Measurements from ENCODE around the gene FOSL1.
"Not testable (repeated sequence)": the region's sequence is repeated elsewhere in the genome, so short reads cannot be mapped to it uniquely, and the experiment has no call there.

Gene FOSL1

DNA sequence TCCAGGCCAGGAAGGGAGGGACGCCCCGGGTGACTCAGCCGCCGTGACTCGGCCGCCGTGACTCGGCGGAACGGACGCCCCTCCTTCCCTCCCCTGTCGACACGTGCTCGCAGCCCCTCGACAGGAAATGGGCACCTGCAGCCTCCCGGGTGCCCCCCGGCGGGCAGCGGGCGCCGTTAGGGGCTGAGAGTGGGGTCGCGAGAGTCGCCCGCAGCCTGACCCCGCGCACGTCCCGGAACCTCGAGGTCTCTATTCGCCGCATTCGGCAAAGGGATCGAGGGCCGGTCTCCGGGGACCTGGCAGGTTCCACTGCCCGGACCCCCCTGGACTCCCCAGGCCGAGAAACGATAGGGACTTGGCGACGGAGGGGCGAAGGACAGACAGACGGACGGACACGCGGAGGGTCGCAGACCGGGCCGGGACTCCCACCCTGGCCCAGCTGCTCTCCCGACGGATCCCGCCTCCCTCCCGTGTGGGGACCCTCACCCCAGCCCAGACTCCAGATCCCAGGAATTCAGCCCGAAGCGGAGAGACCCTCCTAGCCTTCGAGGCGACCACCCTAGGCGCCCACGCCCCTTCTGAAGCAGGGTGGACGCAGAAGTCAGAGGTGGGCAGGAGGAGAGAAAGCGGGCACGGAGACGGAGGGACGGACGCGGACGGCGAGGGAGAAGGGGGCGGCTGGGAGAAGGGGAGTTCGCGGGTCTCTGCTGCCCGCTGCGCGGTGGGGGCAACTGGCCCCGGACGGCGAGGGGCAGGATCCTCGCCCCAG is 648 bp downstream of the FOSL1 start:
- Histone ChIP-seq H3K4me1 (ENCODE audit: control insufficient read depth in 5 of 5, insufficient read depth in 5 of 5, low read length in 5 of 5) (peaks cover 0 to 21% (median 14%) of the 10 kb centered on the region in 5 donors), H3K27ac (ENCODE audit: low read depth, low read length) (peak overlapping the region; percentile 30), H3K36me3 (ENCODE audit: control insufficient read depth in 5 of 5, insufficient read depth in 5 of 5, low read length in 5 of 5) (no peaks in the 10 kb centered on the region), H3K9ac (ENCODE audit: low read length in 5 of 5) (peak overlapping the region in 4 of 5 donors; percentile 36 to 87 (median 82)), H3K27me3 (ENCODE audit: control insufficient read depth in 5 of 5, insufficient read depth in 4 of 5, low read length in 5 of 5) (peaks cover 0 to 2% (median 0%) of the 10 kb centered on the region in 5 donors), H3K4me3 (ENCODE audit: low read depth in 1 of 5, low read length in 5 of 5) (peak overlapping the region; percentile 40 to 82 (median 79)), H3K9me3 (ENCODE audit: control insufficient read depth in 5 of 5, low read length in 5 of 5) (no peaks in the 10 kb centered on the region)

- no peaks in the 10 kb centered on the region for H3K36me3 ChIP-seq (ENCODE audit: control insufficient read depth in 5 of 5, insufficient read depth in 5 of 5, low read length in 5 of 5)
- peak overlapping the region; percentile 30 for H3K27ac ChIP-seq (ENCODE audit: low read depth, low read length)
- H3K9ac ChIP-seq (ENCODE audit: low read length in 5 of 5): peak overlapping the region in 3 of 5 donors; percentile 42 to 84 (median 62)
- H3K27me3 ChIP-seq (ENCODE audit: control insufficient read depth in 5 of 5, insufficient read depth in 4 of 5, low read length in 5 of 5): peaks cover 0 to 2% (median 0%) of the 10 kb centered on the region in 5 donors
- H3K9me3 ChIP-seq (ENCODE audit: control insufficient read depth in 5 of 5, low read length in 5 of 5): no peaks in the 10 kb centered on the region
- peak overlapping the region; percentile 40 to 82 (median 79) for H3K4me3 ChIP-seq (ENCODE audit: low read depth in 1 of 5, low read length in 5 of 5)
- H3K4me1 ChIP-seq (ENCODE audit: control insufficient read depth in 5 of 5, insufficient read depth in 5 of 5, low read length in 5 of 5): peaks cover 1 to 27% (median 19%) of the 10 kb centered on the region in 5 donors
Observed at GRCh38 chr11:65898656-65899355, 1.4 kb downstream of the FOSL1 start.

DNA sequence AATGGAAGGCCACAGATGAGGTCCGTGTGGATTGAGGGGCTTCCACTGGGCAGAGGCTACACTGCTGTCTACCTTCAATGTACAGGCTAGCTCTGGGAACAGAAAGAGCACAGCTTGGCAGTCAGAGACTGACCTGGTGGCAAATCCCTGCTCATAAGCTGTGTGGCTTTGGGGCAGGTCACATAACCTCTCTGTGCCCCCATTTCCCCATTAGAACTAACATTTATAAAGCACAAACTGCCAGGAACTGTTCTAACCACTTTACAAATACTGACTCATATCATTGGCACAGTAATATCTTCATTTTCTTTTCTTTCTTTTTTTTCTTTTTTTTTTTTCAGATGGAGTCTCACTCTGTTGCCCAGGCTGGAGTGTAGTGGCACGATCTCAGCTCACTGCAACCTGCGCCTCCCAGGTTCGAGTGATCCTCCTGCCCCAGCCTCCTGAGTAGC is 3.1 kb downstream of the FOSL1 start:
- peaks cover 4 to 44% (median 35%) of the 10 kb centered on the region in 5 donors for H3K4me1 ChIP-seq (ENCODE audit: control insufficient read depth in 5 of 5, insufficient read depth in 5 of 5, low read length in 5 of 5)
- peaks cover 0 to 2% (median 0%) of the 10 kb centered on the region in 5 donors for H3K27me3 ChIP-seq (ENCODE audit: control insufficient read depth in 5 of 5, insufficient read depth in 4 of 5, low read length in 5 of 5)
- no peak overlapping the region for H3K27ac ChIP-seq (ENCODE audit: low read depth, low read length)
- H3K36me3 ChIP-seq (ENCODE audit: control insufficient read depth in 5 of 5, insufficient read depth in 5 of 5, low read length in 5 of 5): no peaks in the 10 kb centered on the region
- H3K9ac ChIP-seq (ENCODE audit: low read length in 5 of 5): no peak overlapping the region
- no peaks in the 10 kb centered on the region for H3K9me3 ChIP-seq (ENCODE audit: control insufficient read depth in 5 of 5, low read length in 5 of 5)
- no peak overlapping the region for H3K4me3 ChIP-seq (ENCODE audit: low read depth in 1 of 5, low read length in 5 of 5)

DNA sequence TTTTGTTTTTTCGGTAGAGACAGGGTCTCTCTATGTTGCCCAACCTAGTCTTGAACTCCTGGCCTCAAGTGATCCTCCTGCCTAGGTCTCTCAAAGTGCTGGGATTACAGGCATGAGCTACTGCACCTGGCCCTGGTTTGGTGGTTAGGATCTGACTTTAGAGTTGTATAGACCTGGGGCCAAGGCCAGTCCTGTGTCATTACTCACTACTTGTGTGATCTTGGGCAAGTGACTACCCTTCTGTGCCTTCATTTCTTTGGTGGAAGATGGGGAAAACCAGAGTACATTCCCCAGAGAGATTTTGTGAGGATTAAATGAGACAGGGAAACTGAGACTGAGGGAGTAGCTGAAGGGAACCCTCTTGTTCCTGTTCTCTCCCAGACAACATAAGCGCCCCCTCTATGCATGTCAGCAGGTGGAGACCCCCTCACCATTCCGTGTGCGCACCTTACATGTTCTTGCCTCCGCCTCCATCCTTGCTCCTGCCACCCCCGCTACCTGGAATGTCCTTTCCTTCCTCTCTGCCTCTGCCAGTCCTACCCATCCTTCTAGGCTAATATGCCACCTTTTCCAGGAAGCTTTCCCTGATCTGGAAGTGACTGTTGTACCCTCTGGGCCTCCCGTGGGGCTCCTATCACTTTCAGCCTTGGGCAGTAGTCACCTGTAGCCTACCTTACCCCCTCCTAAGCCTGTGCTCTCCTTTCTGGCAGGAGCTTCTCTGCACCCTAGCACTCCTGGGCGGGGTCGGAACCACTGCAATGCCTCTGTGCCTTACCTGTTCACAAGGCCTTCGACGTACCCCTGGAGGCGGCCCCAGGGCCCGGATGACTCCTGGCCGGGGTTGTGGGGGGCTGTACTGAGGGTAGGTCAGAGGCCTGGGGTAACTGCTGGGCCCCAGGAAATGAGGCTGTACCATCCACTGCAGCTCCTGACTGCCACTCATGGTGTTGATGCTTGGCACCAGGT is 3.9 kb downstream of the FOSL1 start:
- H3K36me3 ChIP-seq (ENCODE audit: control insufficient read depth in 5 of 5, insufficient read depth in 5 of 5, low read length in 5 of 5): no peaks in the 10 kb centered on the region
- no peak overlapping the region for H3K27ac ChIP-seq (ENCODE audit: low read depth, low read length)
- H3K27me3 ChIP-seq (ENCODE audit: control insufficient read depth in 5 of 5, insufficient read depth in 4 of 5, low read length in 5 of 5): peaks cover 0 to 2% (median 0%) of the 10 kb centered on the region in 5 donors
- H3K9me3 ChIP-seq (ENCODE audit: control insufficient read depth in 5 of 5, low read length in 5 of 5): no peaks in the 10 kb centered on the region
- no peak overlapping the region for H3K9ac ChIP-seq (ENCODE audit: low read length in 5 of 5)
- peaks cover 4 to 51% (median 42%) of the 10 kb centered on the region in 5 donors for H3K4me1 ChIP-seq (ENCODE audit: control insufficient read depth in 5 of 5, insufficient read depth in 5 of 5, low read length in 5 of 5)
- H3K4me3 ChIP-seq (ENCODE audit: low read depth in 1 of 5, low read length in 5 of 5): no peak overlapping the region

- Histone ChIP-seq H3K4me1 (ENCODE audit: control insufficient read depth in 5 of 5, insufficient read depth in 5 of 5, low read length in 5 of 5) (peaks cover 4 to 55% (median 48%) of the 10 kb centered on the region in 5 donors), H3K27me3 (ENCODE audit: control insufficient read depth in 5 of 5, insufficient read depth in 4 of 5, low read length in 5 of 5) (peaks cover 0 to 2% (median 0%) of the 10 kb centered on the region in 5 donors), H3K36me3 (ENCODE audit: control insufficient read depth in 5 of 5, insufficient read depth in 5 of 5, low read length in 5 of 5) (no peaks in the 10 kb centered on the region), H3K9me3 (ENCODE audit: control insufficient read depth in 5 of 5, low read length in 5 of 5) (no peaks in the 10 kb centered on the region), H3K4me3 (ENCODE audit: low read depth in 1 of 5, low read length in 5 of 5) (no peak overlapping the region), H3K9ac (ENCODE audit: low read length in 5 of 5) (no peak overlapping the region), H3K27ac (ENCODE audit: low read depth, low read length) (no peak overlapping the region)
Observed at GRCh38 chr11:65895482-65895981, 4.7 kb downstream of the FOSL1 start.

DNA sequence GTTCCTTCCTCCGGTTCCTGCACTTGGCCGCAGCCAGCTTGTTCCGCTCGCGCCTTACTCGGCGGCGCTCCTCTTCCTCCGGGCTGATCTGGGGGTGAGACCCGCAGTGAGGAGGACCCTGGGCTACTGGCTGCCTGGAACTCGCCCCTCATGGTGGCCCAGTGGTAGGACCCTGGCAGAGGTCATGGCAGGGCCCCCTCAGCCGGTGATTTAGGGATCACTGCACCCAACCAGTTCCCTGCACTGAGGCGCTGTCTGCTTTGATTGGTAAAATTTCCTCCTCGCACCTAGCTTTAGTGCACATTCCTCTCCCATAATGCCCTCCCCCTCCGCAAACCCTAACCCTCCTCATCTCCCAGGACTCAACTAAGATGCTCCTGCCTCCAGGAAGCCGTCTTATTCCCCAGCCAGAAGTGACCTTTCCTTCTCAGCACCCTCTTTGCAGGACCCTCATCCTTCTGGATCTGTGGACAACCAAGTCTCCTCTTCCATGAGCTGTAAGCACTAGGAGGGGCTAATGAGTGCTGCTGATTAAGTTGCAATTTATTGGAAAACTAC is 6.1 kb downstream of the FOSL1 start:
- peak overlapping the region in 4 of 5 donors; percentile 33 to 78 (median 58) for H3K4me3 ChIP-seq (ENCODE audit: low read depth in 1 of 5, low read length in 5 of 5)
- H3K9ac ChIP-seq (ENCODE audit: low read length in 5 of 5): peak overlapping the region in 4 of 5 donors; percentile 2 to 68 (median 28)
- peaks cover 0 to 2% (median 0%) of the 10 kb centered on the region in 5 donors for H3K27me3 ChIP-seq (ENCODE audit: control insufficient read depth in 5 of 5, insufficient read depth in 4 of 5, low read length in 5 of 5)
- H3K9me3 ChIP-seq (ENCODE audit: control insufficient read depth in 5 of 5, low read length in 5 of 5): no peaks in the 10 kb centered on the region
- H3K27ac ChIP-seq (ENCODE audit: low read depth, low read length): peak overlapping the region; percentile 99
- no peaks in the 10 kb centered on the region for H3K36me3 ChIP-seq (ENCODE audit: control insufficient read depth in 5 of 5, insufficient read depth in 5 of 5, low read length in 5 of 5)
- H3K4me1 ChIP-seq (ENCODE audit: control insufficient read depth in 5 of 5, insufficient read depth in 5 of 5, low read length in 5 of 5): peaks cover 8 to 56% (median 52%) of the 10 kb centered on the region in 5 donors

DNA sequence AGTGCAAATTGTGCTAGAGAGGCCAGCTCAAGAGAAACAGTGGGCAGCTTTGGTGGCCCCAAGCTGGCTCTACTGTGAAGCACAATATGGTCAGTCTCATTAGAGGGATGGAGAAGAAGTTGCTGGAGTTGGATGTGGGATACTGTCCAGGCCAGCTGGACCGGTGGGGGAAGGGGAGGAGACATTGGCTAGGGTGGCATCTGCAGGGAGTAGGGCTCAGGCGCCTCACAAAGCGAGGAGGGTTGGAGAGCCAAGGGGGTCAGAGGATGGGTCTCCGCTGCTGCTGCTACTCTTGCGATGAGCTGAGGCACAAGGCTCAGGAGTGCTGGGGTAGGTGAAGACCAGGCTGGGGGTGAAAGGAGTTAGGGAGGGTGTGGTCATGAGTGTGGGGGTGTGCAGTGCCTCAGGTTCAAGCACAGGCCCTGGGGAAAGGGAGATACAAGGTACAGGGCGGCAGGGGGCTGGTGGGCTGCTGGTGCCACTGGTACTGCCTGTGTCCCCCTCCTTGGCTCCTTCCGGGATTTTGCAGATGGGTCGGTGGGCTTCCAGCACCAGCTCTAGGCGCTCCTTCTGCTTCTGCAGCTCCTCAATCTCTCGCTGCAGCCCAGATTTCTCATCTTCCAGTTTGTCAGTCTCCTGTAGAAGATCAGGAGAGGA is 7.4 kb downstream of the FOSL1 start:
- Histone ChIP-seq H3K4me3 (ENCODE audit: low read depth in 1 of 5, low read length in 5 of 5) (peak overlapping the region in 4 of 5 donors; percentile 44 to 88 (median 75)), H3K4me1 (ENCODE audit: control insufficient read depth in 5 of 5, insufficient read depth in 5 of 5, low read length in 5 of 5) (peaks cover 8 to 61% (median 56%) of the 10 kb centered on the region in 5 donors), H3K27me3 (ENCODE audit: control insufficient read depth in 5 of 5, insufficient read depth in 4 of 5, low read length in 5 of 5) (no peaks in the 10 kb centered on the region), H3K9me3 (ENCODE audit: control insufficient read depth in 5 of 5, low read length in 5 of 5) (no peaks in the 10 kb centered on the region), H3K27ac (ENCODE audit: low read depth, low read length) (peak overlapping the region; percentile 99), H3K9ac (ENCODE audit: low read length in 5 of 5) (no peak overlapping the region), H3K36me3 (ENCODE audit: control insufficient read depth in 5 of 5, insufficient read depth in 5 of 5, low read length in 5 of 5) (no peaks in the 10 kb centered on the region)

DNA sequence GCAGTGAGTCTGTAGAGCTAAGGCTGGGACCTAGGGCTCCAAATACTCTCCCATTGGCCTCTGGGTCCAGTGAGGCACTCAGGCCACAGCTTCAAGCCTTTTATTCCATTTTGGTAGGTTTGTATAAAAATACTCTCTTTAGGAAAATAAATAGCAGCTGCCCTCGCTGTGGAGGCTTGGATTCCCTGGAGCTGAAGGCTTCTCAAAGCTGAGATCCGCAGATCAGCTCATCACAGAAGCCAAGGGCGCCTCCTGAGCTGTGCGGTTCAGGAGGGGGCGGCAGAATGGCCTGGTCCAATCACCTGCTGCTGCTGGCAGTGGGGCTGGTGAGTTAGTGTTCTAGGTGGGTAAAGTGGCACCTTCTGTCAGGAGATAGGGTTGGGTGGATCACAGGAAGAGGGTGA is 8.0 kb downstream of the FOSL1 start:
- Histone ChIP-seq H3K27ac (ENCODE audit: low read depth, low read length) (peak overlapping the region; percentile 99), H3K4me1 (ENCODE audit: control insufficient read depth in 5 of 5, insufficient read depth in 5 of 5, low read length in 5 of 5) (peaks cover 8 to 68% (median 62%) of the 10 kb centered on the region in 5 donors), H3K4me3 (ENCODE audit: low read depth in 1 of 5, low read length in 5 of 5) (peak overlapping the region in 4 of 5 donors; percentile 59 to 88 (median 75)), H3K9ac (ENCODE audit: low read length in 5 of 5) (peak overlapping the region; percentile 26 to 79 (median 77))
- not testable (repeated sequence) for H3K9me3 ChIP-seq (ENCODE audit: control insufficient read depth in 5 of 5, low read length in 5 of 5); H3K27me3 ChIP-seq (ENCODE audit: control insufficient read depth in 5 of 5, insufficient read depth in 4 of 5, low read length in 5 of 5); H3K36me3 ChIP-seq (ENCODE audit: control insufficient read depth in 5 of 5, insufficient read depth in 5 of 5, low read length in 5 of 5)

All from subcutaneous abdominal adipose tissue (tissue), 5 donors.